NB4 (cell line): ENCODE measurements around the gene ZNF362.

Experiments used
- DNase-seq: peaks from one replicate; pipeline ENCODE4 v3.0.0; 2010; ENCODE audit warnings: low read depth
- H3K4me3 ChIP-seq: one replicate; pipeline ENCODE4 v1.5.1; 2011; ENCODE audit warnings: mild to moderate bottlenecking, low read depth, low read length, moderate library complexity
- CTCF ChIP-seq: IDR thresholded peaks from one replicate; pipeline ENCODE4 v1.5.1; 2012; ENCODE audit warnings: low read depth, low read length
- MAX ChIP-seq: IDR thresholded peaks from 2 replicates; pipeline ENCODE4 v1.6.1; 2011; ENCODE audit warnings: low read depth, low read length
- MYC ChIP-seq: IDR thresholded peaks from 2 replicates; pipeline ENCODE4 v1.6.1; 2011; ENCODE audit warnings: low read depth, low read length
- POLR2A ChIP-seq: IDR thresholded peaks from 2 replicates; pipeline ENCODE4 v1.6.1; 2011; ENCODE audit warnings: mild to moderate bottlenecking; ENCODE audit not compliant: insufficient read length; ENCODE audit errors: extremely low read depth

Gene ZNF362

GRCh38 chr1:33297911-33298622 is 41.8 kb downstream of the ZNF362 start:
- TF ChIP-seq CTCF: no peak
- no peak for TF ChIP-seq POLR2A
- TF ChIP-seq MAX: no peak
- DNase-seq: no peak
- H3K4me3 ChIP-seq: no peak overlapping the region

- peak; percentile 68 for DNase-seq
- H3K4me3 ChIP-seq: no peak overlapping the region
- TF ChIP-seq CTCF (peak; percentile 90), MAX (peak; percentile 58; the same call in 1 of the 2 replicates), MYC (0 out of 2 replicates have a peak, but pooled peaks have one; percentile 32), POLR2A (no peak)
Measured at GRCh38 chr1:33298623-33299277, 42.5 kb downstream of the ZNF362 start.

GRCh38 chr1:33299461-33300155 is 43.3 kb downstream of the ZNF362 start:
- DNase-seq: no peak
- no peak overlapping the region for H3K4me3 ChIP-seq
- TF ChIP-seq MAX (no peak), MYC (no peak), CTCF (no peak), POLR2A (no peak)

GRCh38 chr1:33300673-33301072 is 44.4 kb downstream of the ZNF362 start:
- no peak for DNase-seq
- TF ChIP-seq MYC (no peak), POLR2A (no peak), CTCF (no peak), MAX (no peak)
- no peak overlapping the region for H3K4me3 ChIP-seq

- DNase-seq: no peak
- no peak overlapping the region for H3K4me3 ChIP-seq
- no peak for TF ChIP-seq POLR2A
- TF ChIP-seq CTCF: no peak
Measured at GRCh38 chr1:33301273-33301984, 45.1 kb downstream of the ZNF362 start.
